COLO668 (cell line): Measurements from ENCODE around the gene CSNK1G1.
A peak's percentile ranks its signal among the peaks of the same experiment; 100 is the strongest.
"Not testable (repeated sequence)": the region's sequence is repeated elsewhere in the genome, so short reads cannot be mapped to it uniquely, and the experiment has no call there.

Source experiments
- DNase-seq: peaks from one replicate; lab custom pipeline; 2025; ENCODE audit not compliant: unreplicated experiment; lab: John Stamatoyannopoulos, UW

CSNK1G1 gene

DNA sequence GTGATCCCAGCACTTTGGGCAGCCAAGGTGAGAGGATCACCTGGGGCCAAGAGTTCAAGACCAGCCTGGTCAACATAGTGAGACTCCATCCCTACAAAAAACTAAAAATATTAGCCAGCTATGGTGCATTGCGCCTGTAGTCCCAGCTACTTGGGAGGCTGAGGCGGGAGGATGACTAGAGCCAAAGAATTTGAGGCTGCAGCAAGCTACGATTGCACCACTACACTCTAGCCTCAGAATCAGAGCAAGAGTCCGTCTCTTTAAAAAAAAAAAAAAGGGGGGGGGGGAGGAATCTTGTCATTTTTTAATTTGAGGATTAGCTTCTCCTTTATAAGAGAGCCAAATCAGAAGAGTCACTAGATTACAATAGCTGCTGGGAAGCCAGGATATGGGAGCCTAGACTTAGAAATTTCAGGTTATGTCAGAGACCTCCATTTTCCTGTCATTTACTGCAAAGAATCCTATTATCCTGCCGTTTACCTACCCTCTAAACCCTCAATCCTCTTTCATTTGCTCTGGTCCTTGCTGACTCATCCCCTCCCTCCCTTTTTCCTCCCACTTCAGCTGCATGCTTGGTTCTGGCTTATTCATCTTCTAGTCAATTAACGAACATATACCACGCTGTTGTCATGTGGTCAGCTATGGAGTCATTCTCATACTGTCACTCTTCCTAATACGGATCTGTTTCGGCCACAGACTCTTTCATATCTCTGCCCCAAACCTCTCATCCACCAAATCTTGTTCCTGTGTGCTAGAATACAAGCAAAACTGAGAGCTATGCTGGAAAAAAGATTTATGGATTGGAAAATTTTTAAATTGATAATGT is 109.4 kb downstream of the CSNK1G1 start:
- peak; percentile 45 for DNase-seq

DNA sequence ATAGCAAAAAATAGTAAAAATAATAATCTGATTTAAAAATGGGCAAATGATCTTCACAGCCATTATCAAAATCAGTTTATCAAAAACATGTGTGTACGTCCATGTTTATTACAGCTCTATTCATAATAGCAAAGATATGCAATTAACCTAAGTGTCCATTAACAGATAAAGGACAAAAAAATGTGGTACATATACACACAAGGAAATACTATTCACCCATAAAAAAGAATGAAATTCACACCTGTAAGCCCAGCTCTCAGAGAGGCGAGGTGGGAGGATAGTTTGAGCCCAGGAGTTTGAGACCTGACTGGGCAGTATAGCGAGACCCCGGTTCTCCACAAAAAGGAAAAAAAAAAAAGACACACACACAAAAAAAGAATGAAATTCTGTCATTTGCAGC is 110.6 kb downstream of the CSNK1G1 start:
- no peak for DNase-seq

DNA sequence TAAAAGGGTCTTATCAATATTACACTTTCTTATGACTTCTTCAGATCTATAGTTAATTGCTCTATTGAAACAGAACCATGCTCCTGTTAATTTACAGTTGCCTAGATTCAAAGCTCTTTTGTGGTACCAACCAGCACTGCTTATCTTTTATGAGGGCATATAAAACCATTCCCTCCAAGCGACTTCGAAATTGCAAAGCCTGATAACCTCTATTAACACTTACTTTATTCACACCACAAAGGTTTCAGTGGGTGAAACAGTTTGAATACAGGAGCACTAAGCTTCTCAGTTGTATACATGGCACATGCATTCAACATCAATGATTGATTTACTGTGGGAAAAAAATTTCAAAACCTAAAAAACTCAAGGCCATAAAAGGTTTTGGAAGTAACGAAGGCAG is 118.3 kb downstream of the CSNK1G1 start:
- no peak for DNase-seq

DNA sequence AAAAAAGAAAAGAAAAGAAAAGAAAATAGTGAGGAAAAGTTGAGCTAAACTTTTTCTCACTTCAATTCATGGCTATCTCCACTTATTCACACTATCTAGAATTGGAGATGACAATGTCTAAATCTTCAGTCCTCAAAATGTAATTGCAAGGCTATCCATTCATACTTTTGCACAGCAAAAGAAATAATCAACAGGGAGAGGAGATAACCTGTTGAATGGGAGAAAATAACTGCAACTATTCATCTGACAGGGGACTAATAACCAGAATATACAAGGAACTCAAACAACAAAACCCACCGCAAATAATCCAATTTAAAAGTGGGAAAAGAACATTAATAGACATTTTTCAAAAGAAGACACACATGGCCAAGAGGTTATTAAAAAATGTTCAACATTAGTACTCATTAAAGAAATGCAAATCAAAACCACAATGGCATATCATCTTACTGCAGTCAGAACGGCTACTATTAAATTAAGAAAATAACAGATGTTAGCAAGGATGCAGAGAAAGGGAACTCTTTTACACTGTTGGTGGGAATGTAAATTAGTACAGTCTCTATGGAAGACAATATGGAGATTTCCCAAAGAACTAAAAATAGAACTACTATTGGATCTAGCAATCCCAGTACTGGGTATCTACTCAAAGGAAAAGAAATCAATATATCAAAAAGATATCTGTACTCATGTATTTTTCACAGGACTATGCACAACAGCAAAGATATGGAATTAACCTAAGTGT is 119.6 kb downstream of the CSNK1G1 start:
- no peak for DNase-seq

DNA sequence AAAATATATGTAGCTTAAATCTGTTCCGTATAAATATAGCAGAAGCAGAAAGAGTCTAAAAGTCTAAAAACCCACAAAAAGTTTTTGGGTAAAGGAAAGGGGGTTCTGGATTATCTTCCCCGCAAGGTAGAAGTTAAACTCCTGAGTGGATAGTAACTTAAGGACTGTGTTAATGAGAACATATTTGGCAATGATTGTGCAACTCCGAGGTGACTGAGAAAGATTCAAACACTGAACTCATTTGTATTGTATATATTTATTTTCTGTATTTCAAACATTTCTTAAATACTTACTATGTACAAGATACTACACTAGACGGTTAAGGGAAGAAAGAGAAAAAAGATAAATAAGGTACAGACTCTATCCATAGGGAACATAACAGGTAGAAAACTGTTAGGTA is 120.4 kb downstream of the CSNK1G1 start:
- no peak for DNase-seq

DNA sequence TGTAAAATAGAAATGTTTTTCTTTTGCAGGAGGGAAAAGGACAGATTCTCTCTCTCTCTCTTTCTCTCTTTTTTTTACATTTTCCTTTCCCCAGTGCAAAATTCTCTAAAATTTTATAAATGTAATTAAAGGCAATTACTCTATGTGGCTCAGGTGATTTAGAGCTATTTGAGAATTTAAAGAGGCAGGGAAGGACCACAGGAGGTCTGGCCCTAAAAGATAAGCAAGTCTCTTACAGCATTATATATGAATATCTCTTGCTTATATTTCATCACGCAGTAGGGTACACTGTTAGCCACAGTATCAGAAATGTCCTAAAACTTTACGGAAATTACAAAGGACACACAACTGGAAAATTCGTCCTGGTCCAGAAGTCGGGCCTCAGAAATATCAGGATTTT is 122.7 kb downstream of the CSNK1G1 start:
- DNase-seq = no peak

DNA sequence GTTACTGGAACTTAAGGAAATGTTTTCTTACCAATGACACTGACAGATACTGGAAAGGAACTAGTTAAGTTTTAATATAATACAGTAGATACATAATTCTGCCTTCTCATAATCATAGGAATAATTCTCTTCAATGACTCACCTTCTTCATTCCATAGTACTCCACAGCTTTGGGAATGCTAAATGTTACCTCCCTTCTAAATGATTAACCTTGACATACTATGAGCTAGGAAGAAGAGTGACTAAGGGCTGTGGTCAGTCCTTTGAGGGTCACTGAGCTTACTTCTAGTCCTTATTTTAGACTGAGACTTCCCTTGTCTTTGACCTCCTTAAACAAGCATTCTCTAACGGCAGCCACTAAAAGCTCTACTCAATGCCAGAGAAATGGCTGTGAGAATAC is 123.6 kb downstream of the CSNK1G1 start:
- DNase-seq = no peak

DNA sequence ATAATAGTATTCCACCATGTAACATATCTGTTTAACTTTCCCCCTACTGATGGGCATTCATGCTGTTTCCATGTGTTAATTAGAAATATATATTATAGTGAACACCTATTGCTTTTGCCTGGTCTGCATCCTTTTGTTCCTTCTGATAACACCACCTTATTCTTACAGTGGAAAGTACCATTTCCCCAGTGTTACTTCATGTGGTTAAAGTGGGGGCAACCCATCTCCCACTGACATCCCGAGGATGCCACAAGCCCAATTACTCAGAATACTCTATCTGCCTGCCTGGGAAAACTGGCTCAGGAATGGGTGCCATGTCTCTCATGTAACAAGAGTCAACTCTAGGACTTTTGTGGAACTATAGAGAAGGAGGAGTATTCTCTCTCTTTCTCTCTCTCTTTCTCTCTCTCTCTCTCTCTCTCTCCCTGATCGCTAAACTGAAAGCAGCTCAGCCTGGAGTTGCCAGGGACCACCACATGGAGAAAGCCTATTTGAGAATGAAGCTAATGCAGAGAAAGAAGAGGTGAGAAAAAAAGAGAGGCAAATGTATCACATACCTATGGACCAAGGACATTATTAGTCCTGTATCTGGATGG is 126.7 kb downstream of the CSNK1G1 start:
- DNase-seq = no peak

DNA sequence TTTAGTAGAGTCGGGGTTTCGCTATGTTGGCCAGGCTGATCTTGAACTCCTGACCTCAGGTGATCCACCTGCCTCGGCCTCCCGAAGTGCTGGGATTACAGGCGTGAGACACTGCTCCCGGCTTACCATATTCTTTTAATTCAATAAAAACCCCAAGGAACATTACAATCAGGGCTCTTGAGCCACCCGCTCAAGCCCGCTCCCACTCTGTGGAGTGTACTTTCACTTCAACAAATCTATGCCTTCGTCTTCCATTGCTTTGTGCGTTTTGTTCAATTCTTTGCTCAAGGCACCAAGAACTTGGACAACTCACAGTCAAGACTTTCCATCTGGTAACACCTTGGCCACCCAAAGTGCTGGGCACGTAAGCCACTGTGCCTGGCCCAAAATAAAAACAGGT is 130.2 kb downstream of the CSNK1G1 start:
- DNase-seq = no peak

DNA sequence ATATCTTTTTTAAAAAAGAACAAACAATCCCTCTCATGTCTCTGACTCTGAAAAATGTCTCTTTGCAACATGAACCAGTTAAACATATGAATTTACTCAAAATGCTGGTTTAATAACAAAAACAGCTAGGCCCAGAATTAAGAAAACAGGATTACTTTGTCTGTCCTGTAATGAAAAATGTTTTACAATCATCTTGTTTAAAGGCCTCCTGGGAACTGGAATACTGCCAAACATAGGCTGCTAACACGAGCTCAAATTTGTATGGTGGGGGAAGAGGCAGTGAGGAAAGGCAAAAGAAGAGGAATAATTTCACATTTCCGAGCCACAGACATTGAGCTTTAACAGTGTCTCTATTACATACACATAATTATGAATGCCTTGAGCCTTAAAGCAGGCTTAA is 131.5 kb downstream of the CSNK1G1 start:
- DNase-seq = no peak

DNA sequence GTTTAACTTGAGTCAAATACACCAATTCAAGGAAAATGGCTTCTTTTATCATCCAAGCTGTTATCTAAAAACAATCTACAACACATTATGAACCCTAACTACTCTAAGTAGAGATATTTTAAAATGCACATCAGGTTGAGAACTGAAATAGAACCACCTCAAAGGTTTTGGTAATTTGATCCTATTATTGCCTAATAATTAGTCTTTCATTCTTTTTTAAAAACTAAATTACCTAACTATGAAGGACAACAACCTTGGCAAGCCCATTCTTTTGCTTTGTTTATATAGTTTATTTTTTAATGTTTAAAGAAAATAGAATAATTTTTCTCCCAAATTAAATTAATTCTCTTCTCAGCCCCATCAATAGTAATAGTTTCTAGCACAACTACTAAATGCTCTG is 132.1 kb downstream of the CSNK1G1 start:
- DNase-seq = no peak

DNA sequence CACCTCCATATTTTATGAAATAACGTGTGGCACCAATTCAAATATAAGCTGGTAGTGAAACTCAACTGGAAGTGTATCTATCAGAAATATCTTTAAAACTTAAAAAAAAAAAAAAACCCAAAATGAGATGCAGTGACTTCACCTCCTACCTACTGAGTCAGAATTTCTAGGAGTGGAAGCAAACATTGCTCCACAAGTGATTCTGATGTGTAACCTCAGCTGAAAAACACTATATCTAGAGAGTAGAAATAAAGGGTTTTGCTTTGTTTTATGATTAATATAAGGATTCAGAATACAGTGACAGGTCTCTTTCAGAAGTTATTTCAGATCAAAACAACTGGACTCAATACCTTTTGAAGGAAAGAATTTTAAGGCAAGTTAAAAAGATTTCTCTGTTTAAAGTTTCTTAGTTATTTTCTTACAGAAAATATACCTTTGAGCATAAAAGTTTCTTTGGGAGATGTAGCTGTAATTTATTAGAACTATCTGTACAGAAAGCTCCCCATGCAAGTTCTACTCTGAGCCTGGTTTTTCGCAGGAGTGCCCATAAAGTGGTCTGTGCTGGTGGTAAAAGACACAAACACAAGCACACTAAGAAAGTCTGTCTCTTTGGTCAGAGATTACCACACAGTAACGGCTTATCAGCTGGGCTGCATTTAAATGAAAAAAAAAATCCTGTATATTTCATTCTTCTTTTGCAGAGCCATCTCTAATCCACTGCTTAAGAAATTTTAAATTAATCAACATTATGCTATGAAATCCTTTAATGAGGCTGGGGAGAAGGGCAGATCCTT is 133.2 kb downstream of the CSNK1G1 start:
- DNase-seq = no peak

DNA sequence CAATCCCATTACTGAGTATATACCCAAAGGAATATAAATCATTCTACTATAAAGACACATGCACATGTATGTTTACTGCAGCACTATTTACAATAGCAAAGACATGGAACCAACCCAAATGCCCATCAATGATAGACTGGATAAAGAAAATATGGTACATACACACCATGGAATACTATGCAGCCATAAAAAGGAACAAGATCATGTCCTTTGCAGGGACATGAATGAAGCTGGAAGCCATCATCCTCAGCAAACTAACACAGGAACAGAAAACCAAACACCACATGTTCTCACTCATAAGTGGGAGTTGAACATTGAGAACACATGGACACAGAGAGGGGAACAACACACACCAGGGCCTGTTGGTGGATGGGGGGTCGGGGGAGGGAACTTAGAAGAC is 134.1 kb downstream of the CSNK1G1 start:
- DNase-seq = not testable (repeated sequence)

DNA sequence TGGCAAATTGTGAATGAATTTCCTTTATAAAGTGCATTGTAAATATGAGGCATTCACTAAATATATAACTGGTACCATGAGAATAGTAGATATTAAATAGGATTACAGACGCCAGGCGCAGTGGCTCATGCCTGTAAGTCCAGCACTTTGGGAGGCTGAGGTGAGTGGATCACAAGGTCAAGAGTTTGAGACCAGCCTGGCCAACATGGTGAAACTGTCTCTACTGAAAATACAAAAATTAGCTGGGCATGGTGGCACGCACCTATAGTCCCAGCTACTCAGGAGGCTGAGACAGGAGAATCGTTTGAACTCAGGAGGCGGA is 138.6 kb downstream of the CSNK1G1 start:
- DNase-seq = not testable (repeated sequence)

DNA sequence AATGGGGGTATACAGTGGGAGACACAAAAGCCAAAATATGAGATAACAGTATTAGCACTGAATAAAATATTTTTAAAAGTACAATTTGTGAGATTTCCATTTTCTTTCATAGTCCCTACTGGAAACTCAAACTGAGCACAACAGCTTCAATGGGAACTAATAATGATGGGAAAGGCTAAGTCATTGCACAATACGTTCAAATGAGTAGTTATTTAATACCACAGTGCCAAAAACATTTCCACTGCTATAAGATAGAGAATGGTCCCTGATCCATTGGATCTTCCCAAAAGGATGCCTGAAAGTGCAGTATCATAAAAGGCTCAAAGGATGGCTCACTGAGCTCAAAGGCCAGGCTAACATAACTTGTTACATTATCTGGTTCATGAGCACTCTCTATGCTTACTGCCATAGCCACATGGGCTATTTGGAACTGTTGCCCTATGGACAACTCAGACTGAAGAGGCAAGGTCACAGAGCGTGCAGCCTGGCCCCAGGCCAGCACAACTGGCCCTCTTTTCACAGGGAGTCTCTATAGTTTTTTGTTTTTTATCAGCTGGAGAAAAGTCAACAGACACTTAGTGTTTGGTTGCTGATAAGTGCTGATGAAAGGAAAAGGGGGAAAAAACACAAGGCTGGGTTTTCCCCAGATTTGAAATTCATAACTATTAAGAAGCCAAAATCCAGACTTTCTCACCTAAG is 139.1 kb downstream of the CSNK1G1 start:
- peak; percentile 54 for DNase-seq

DNA sequence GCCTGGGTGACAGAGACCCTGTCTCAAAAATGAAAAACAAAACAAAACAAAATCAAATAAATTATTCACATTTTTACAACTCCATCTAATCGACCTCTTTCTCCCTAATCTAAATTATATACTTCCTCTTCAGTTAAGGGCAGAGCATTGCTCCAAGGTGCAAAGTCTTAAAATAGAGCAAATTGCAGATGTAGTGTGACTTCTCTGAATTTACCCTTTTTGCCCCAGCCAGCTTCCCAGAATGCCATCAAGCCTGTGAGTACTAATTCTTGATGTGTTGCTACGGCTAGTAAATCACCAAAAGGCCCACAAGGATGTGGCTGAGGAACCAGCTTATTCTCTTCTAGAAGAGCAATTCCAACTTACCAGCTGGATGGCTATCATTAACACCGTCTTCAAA is 139.8 kb downstream of the CSNK1G1 start:
- no peak for DNase-seq

DNA sequence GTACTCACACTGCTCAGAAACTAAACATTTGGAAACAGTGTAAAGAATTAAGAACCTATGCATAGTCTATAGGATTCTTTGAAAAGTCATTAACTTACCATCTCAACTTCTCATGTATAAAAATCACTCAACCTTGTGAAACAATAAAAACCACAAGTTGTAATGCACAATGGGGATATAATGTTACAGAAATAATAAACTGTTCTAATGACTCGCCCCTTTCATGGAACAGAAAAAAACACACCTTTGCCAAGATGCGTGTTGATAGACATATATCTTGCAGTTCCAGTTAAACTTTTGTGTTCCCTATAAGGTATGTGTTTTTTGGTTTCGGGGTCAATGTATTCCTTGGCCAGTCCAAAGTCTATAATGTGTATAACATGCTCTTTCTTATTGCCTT is 142.3 kb downstream of the CSNK1G1 start:
- no peak for DNase-seq

DNA sequence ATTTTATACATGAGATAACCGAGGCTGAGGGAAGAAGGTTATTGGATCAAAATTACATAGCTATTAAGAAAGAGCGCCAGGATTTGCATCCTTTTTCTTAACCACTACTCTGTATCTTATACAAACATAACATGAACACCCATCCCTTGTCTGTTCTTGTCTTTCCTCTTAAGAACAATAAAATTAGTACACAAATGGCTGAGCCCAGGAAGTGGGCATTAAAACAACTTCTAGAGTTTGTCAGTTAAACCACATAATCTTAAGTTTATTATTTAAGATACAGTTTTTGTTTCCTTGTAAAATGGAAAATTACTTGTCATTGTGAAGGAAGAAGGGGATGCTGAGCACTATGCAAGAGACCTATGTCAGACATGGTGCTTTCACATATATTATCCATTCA is 144.3 kb downstream of the CSNK1G1 start:
- DNase-seq = no peak

DNA sequence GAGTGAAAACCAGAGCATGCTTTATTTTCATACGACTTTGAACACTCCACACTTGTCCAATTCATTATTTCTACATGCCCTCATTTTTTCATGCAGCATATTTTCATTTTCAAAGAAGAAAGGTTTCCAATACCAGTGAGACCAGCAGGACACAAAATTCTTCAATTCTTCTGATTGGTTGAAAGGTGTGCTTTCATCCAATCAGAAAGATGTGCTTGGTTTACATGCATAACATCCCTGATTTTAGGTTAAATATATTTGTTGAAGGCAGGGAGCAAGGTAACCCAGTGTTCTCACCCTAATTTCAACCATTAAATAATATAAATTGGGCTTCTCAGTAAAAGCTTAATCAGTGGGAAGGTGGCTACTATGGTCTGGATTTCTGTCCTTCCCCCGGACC is 145.6 kb downstream of the CSNK1G1 start:
- no peak for DNase-seq

DNA sequence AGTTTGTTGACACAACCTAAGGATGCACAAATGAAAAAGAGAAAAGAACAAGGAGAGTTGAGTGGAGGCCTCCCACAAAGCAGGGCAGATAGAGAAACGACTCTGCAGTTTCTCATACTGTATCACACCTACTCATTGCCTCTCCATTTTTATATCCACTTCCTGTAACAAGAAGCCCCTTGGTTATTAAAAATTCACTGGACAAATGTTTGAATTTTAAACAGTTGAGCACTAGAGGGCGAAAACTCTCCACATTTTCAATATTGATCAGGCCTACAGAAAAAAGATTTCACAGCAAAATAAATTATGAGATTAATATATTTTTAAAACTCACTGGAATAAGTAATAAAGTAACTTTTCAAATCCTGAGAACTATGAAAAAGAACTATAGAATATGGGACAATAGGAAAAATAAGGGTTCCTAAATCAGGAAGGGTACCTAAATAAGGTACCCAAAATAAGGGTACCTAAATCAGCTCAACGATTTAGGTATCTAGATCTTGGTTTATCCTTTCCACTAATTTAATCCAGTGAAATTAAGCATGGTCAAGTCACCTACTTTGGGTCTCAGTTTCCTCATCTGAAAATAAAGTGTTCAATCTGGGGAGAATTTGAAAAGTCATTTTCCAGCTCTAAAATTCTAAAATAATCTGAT is 146.2 kb downstream of the CSNK1G1 start:
- DNase-seq = no peak
